ENCODE measurements around the gene GBA2.

The GBA2 gene

GRCh38 chr9:35736201-35736633 is 12.8 kb downstream of the GBA2 start:
- TF ChIP-seq CTCF (IDR thresholded peaks at IDR 0.05) = peak; percentile 88

DNA sequence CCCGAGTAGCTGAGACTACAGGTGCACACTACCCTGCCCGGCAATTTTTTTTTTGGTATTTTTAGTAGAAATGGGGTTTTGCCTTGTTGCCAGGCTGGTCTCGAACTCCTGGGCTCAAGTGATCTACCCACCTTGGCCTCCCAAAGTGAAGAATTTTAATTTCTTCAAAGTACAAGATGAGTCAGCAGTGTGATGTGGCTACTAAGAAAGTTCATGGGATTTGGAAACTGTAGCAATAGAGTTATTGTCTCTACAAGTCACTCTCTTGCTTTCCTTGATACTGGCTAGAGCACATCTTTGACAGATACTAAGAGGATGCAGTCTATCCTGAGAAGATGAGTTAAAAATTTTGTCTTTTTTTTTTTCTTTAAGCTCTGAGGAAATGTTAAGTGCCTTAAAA is 14.9 kb downstream of the GBA2 start:
- no peak for TF ChIP-seq CTCF (IDR thresholded peaks at IDR 0.05)

DNA sequence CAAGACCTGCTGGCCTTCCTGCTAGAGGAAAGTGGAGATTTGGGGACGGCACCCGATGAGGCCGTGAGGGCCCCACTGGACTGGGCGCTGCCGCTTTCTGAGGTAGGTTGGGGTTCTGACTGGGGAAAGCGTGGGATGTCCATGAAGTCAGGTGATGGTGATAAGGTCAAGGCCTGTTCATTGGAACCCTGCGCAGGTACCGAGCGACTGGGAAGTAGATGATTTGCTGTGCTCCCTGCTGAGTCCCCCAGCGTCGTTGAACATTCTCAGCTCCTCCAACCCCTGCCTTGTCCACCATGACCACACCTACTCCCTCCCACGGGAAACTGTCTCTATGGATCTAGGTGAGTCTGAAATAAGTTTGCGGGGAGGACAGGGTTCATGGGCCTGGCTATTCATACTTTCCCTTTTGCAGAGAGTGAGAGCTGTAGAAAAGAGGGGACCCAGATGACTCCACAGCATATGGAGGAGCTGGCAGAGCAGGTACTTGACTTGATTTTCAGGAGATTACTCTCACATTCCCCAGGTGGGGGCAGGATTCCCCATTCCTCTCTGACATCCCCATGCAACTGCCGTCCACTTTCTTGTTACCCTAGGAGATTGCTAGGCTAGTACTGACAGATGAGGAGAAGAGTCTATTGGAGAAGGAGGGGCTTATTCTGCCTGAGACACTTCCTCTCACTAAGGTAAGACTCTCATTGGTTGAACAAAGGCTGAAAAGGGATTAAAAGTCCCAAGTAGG is 16.1 kb downstream of the GBA2 start:
- TF ChIP-seq CTCF (IDR thresholded peaks at IDR 0.05) = peak; percentile 29; the same call in 1 of the 2 replicates

GRCh38 chr9:35732185-35732799 is 16.7 kb downstream of the GBA2 start, which contains the start of the genes CREB3 and TLN1:
CREB3 (plus strand) TSS chr9:35732666; CDS start chr9:35732773, 107 bp downstream.
TLN1 (minus strand) TSS chr9:35732195; CDS start chr9:35725694, 6,501 bp downstream.
- peak; percentile 32; the same call in 1 of the 2 replicates for TF ChIP-seq CTCF (IDR thresholded peaks at IDR 0.05)

DNA sequence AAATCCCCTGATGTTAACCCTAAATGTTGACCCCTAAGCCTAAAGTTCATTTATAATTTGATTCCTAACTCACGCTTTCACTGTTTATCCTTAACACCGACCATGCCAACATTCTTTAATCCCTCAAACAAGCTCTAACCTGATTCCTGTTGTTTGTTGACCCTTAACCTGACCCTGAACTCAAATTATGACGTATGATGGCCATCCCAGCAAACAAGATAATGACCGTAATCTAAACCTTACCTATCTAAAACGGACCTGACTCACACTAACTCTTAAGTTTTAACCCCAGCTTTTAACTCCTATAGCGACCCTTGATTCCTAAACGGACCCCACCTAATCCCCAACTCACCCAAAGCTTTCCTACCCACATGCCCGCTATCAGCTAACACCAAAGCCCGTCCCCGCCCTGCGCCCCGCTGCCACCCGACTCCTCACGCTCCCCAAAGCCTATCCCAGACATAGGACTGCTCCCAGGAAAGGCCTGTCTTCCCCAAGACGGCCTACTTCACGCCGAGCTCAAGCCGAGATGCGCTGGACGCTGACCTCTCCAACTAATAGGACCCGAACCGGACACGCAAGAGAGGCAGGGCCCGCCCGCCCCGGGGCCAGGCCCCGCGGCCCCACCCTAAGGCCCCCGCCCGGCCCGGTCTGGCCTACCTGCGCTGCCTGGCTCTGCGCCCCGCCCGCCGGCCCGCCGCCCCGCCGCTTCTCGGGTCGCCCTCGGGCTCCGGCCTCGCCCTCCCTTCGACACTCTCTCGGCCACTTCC is 17.4 kb downstream of the GBA2 start:
- TF ChIP-seq CTCF (IDR thresholded peaks at IDR 0.05) = no peak

DNA sequence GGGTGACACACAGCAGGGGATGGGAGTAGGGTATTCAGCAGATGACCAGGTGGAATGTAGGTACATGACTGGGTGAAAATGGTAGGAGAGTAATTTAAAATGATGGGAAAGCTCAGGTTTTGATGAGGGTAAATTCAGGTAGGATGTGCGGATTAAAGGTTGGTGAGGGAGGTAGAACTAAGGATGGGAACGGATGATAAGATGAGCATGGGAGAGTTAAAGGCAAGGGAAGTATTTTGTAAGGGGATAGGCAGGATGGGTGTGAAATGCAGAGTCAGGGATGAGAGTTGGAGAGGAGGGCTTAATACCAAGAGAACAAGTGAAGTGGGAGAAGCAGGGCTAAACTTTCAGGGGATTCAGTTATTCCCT is 18.6 kb downstream of the GBA2 start:
- no peak for TF ChIP-seq CTCF (IDR thresholded peaks at IDR 0.05)

GRCh38 chr9:35729700-35730485 is 19.1 kb downstream of the GBA2 start:
- peak; percentile 47; the same call in 1 of the 2 replicates for TF ChIP-seq CTCF (IDR thresholded peaks at IDR 0.05)

Data from LNCAP (cell line).